HepG2 (cell line): ENCODE results near the gene ME3. TPM values are rescaled to one million over a fixed set of nuclear protein-coding genes. Genes with fewer than 3 reads are reported as not detected.

Source experiments
- ELF1 ChIP-seq: sonication (generic); formaldehyde crosslinking; IDR thresholded peaks from 2 replicates; pipeline ENCODE4 v1.4.0; 2020; ENCODE audit warnings: missing genetic modification reagents
- GTF3A ChIP-seq: sonication (generic); formaldehyde crosslinking; conservative IDR thresholded peaks from 2 replicates; pipeline ENCODE4 v1.4.0; 2020; ENCODE audit warnings: mild to moderate bottlenecking, missing genetic modification reagents
- HDAC1 ChIP-seq: sonication (generic); formaldehyde crosslinking; IDR thresholded peaks from 2 replicates; pipeline ENCODE4 v1.5.1; 2020; ENCODE audit warnings: mild to moderate bottlenecking, missing genetic modification reagents
- HOXA5 ChIP-seq: sonication (generic); formaldehyde crosslinking; IDR thresholded peaks from 2 replicates; pipeline ENCODE4 v1.4.0; 2020; ENCODE audit warnings: missing genetic modification reagents
- HOXA9 ChIP-seq: sonication (generic); formaldehyde crosslinking; IDR thresholded peaks from 2 replicates; pipeline ENCODE4 v1.8.1; 2022; ENCODE audit warnings: missing genetic modification reagents, mild to moderate bottlenecking, moderate library complexity, borderline replicate concordance
- RFX3 ChIP-seq: IDR thresholded peaks from 2 replicates; pipeline ENCODE4 v1.6.1; 2016; ENCODE audit warnings: missing biosample characterization, missing genetic modification reagents
- SALL2 ChIP-seq: sonication (generic); formaldehyde crosslinking; IDR thresholded peaks from 2 replicates; pipeline ENCODE4 v1.8.1; 2023; ENCODE audit warnings: mild to moderate bottlenecking, missing genetic modification reagents, inconsistent platforms
- TP53 ChIP-seq: sonication (generic); formaldehyde crosslinking; conservative IDR thresholded peaks from 2 replicates; pipeline ENCODE4 v1.4.0; 2020; ENCODE audit warnings: missing genetic modification reagents
- ZBTB7A ChIP-seq: sonication (generic); formaldehyde crosslinking; IDR thresholded peaks from 2 replicates; pipeline ENCODE4 v1.8.0; 2022; ENCODE audit warnings: mild to moderate bottlenecking, missing genetic modification reagents
- ZNF225 ChIP-seq: sonication (generic); formaldehyde crosslinking; IDR thresholded peaks from 2 replicates; pipeline ENCODE4 v1.4.0; 2020; ENCODE audit warnings: mild to moderate bottlenecking, missing genetic modification reagents
- polyA plus RNA-seq, 8 experiments: library from polyadenylated mRNA; depleted of rRNA in 3 of 8; stranded (reverse) in 7 of 8; unstranded in 1 of 8; fragments of >200 nt; fragmentation: Illumina TruSeq in 4 of 8; extraction: Trizol in 4 of 8; gene quantifications; 2 replicates each; pipeline versions ENCODE4 v1.2.1 to v1.2.3, GENCODE V29; 2011 to 2016; ENCODE audit warnings: low read depth in 4 of 8, missing spikeins in 1 of 8, mixed read lengths in 1 of 8; ENCODE audit not compliant: insufficient read depth in 1 of 8
- total RNA-seq, 5 experiments: library from RNA; depleted of rRNA; stranded (reverse); fragments of >200 nt; fragmentation: Illumina TruSeq; extraction: Trizol; gene quantifications; 2 replicates each; pipeline ENCODE4 v1.2.3, GENCODE V29; 2016; ENCODE audit warnings: low read depth in 1 of 5
- TF ChIP-seq, protein P1 (sequence below), 2 experiments: sonication (generic) in 1 of 2; formaldehyde crosslinking in 1 of 2; IDR thresholded peaks; 2 replicates each; pipeline versions ENCODE4 v1.4.0 to v1.6.1; 2018 to 2020; ENCODE audit warnings: missing genetic modification reagents in 2 of 2, borderline replicate concordance in 1 of 2, low read depth in 1 of 2, mild to moderate bottlenecking in 1 of 2, missing biosample characterization in 1 of 2
- TF ChIP-seq, protein P2 (sequence below): sonication (generic); formaldehyde crosslinking; IDR thresholded peaks from 2 replicates; pipeline ENCODE4 v1.4.0; 2020; ENCODE audit warnings: missing genetic modification reagents
- TF ChIP-seq, protein P3 (sequence below): IDR thresholded peaks from 2 replicates; pipeline ENCODE4 v1.6.1; 2016; ENCODE audit warnings: low read depth, missing genetic modification reagents, missing compliant biosample characterization
- TF ChIP-seq, protein P4 (sequence below): sonication (generic); formaldehyde crosslinking; conservative IDR thresholded peaks from 2 replicates; pipeline ENCODE4 v1.8.1; 2023; ENCODE audit warnings: missing genetic modification reagents
- TF ChIP-seq, protein P5 (sequence below): sonication (generic); formaldehyde crosslinking; IDR thresholded peaks from 2 replicates; pipeline ENCODE4 v1.8.0; 2022; ENCODE audit warnings: mild to moderate bottlenecking, missing genetic modification reagents; ENCODE audit not compliant: insufficient replicate concordance

ME3 gene
- total and polyA plus RNA-seq, 2 of the 13 experiments (the other 11 are each of a cell fraction or from before 2014, with no cell fraction given): not detected

DNA sequence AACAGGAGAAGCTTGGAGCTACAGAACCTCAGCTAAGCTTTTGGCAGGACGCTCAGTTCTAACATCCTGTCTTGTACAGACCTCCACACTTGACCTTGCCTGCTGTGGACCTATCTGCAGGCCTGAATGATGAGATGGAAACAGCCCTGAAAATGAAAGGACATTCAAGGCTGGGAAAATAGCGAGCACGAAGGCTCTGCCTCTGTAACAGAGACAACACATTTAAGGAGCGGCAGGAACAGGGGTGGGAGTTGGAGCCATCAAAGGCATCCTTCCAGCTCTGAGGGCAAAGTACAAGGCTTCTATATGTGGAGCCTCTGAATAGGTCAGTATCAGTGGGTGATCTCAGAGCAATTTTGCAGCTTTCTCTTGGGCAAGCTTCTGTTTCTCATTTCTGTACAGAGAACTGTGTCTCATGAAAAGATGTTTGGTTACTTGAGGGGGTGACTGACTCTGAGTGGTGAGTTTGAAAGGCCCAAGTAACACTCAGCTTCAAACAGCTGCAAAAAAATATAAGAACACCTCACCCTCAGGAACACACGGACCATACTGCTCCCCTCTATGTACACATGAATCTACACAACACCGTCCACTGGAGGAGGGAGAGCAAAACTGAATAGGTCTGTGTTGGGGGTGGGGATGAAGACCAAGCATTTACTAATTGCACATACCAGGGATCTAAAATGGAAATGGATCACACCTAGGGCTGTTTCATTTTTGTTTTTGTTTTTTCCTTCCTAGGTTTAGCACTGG, 196.1 kb downstream of the ME3 start (continued):
- TF ChIP-seq, protein P1, sequence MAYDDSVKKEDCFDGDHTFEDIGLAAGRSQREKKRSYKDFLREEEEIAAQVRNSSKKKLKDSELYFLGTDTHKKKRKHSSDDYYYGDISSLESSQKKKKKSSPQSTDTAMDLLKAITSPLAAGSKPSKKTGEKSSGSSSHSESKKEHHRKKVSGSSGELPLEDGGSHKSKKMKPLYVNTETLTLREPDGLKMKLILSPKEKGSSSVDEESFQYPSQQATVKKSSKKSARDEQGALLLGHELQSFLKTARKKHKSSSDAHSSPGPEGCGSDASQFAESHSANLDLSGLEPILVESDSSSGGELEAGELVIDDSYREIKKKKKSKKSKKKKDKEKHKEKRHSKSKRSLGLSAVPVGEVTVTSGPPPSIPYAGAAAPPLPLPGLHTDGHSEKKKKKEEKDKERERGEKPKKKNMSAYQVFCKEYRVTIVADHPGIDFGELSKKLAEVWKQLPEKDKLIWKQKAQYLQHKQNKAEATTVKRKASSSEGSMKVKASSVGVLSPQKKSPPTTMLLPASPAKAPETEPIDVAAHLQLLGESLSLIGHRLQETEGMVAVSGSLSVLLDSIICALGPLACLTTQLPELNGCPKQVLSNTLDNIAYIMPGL (CRISPR knock-in tag; IDR thresholded peaks at IDR 0.05; ENCODE audit: borderline replicate concordance in 1 of 2, low read depth in 1 of 2): no peak
- TF ChIP-seq, protein P2, sequence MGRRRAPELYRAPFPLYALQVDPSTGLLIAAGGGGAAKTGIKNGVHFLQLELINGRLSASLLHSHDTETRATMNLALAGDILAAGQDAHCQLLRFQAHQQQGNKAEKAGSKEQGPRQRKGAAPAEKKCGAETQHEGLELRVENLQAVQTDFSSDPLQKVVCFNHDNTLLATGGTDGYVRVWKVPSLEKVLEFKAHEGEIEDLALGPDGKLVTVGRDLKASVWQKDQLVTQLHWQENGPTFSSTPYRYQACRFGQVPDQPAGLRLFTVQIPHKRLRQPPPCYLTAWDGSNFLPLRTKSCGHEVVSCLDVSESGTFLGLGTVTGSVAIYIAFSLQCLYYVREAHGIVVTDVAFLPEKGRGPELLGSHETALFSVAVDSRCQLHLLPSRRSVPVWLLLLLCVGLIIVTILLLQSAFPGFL (CRISPR knock-in tag): no peak
- no peak for TF ChIP-seq TP53 (CRISPR knock-in tag)
- TF ChIP-seq, protein P3, sequence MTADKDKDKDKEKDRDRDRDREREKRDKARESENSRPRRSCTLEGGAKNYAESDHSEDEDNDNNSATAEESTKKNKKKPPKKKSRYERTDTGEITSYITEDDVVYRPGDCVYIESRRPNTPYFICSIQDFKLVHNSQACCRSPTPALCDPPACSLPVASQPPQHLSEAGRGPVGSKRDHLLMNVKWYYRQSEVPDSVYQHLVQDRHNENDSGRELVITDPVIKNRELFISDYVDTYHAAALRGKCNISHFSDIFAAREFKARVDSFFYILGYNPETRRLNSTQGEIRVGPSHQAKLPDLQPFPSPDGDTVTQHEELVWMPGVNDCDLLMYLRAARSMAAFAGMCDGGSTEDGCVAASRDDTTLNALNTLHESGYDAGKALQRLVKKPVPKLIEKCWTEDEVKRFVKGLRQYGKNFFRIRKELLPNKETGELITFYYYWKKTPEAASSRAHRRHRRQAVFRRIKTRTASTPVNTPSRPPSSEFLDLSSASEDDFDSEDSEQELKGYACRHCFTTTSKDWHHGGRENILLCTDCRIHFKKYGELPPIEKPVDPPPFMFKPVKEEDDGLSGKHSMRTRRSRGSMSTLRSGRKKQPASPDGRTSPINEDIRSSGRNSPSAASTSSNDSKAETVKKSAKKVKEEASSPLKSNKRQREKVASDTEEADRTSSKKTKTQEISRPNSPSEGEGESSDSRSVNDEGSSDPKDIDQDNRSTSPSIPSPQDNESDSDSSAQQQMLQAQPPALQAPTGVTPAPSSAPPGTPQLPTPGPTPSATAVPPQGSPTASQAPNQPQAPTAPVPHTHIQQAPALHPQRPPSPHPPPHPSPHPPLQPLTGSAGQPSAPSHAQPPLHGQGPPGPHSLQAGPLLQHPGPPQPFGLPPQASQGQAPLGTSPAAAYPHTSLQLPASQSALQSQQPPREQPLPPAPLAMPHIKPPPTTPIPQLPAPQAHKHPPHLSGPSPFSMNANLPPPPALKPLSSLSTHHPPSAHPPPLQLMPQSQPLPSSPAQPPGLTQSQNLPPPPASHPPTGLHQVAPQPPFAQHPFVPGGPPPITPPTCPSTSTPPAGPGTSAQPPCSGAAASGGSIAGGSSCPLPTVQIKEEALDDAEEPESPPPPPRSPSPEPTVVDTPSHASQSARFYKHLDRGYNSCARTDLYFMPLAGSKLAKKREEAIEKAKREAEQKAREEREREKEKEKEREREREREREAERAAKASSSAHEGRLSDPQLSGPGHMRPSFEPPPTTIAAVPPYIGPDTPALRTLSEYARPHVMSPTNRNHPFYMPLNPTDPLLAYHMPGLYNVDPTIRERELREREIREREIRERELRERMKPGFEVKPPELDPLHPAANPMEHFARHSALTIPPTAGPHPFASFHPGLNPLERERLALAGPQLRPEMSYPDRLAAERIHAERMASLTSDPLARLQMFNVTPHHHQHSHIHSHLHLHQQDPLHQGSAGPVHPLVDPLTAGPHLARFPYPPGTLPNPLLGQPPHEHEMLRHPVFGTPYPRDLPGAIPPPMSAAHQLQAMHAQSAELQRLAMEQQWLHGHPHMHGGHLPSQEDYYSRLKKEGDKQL (CRISPR knock-in tag): no peak
- TF ChIP-seq ZNF225 (CRISPR knock-in tag): no peak
- TF ChIP-seq HOXA5 (CRISPR knock-in tag): no peak
- TF ChIP-seq SALL2 (CRISPR knock-in tag): no peak
- TF ChIP-seq, protein P4, sequence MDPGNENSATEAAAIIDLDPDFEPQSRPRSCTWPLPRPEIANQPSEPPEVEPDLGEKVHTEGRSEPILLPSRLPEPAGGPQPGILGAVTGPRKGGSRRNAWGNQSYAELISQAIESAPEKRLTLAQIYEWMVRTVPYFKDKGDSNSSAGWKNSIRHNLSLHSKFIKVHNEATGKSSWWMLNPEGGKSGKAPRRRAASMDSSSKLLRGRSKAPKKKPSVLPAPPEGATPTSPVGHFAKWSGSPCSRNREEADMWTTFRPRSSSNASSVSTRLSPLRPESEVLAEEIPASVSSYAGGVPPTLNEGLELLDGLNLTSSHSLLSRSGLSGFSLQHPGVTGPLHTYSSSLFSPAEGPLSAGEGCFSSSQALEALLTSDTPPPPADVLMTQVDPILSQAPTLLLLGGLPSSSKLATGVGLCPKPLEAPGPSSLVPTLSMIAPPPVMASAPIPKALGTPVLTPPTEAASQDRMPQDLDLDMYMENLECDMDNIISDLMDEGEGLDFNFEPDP (CRISPR knock-in tag): no peak
- no peak for TF ChIP-seq HDAC1 (CRISPR knock-in tag)
- TF ChIP-seq RFX3 (CRISPR knock-in tag): no peak
- TF ChIP-seq GTF3A (CRISPR knock-in tag): no peak
- TF ChIP-seq, protein P5, sequence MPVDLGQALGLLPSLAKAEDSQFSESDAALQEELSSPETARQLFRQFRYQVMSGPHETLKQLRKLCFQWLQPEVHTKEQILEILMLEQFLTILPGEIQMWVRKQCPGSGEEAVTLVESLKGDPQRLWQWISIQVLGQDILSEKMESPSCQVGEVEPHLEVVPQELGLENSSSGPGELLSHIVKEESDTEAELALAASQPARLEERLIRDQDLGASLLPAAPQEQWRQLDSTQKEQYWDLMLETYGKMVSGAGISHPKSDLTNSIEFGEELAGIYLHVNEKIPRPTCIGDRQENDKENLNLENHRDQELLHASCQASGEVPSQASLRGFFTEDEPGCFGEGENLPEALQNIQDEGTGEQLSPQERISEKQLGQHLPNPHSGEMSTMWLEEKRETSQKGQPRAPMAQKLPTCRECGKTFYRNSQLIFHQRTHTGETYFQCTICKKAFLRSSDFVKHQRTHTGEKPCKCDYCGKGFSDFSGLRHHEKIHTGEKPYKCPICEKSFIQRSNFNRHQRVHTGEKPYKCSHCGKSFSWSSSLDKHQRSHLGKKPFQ: no peak
- no peak for TF ChIP-seq ELF1
- no peak for TF ChIP-seq ZBTB7A
- no peak for TF ChIP-seq HOXA9 (CRISPR knock-in tag)
